ENCODE results near the gene TBC1D4. TPM values are rescaled to one million over a fixed set of nuclear protein-coding genes. Genes with fewer than 3 reads are reported as not detected.
"Not testable (repeated sequence)": the region's sequence is repeated elsewhere in the genome, so short reads cannot be mapped to it uniquely, and the experiment has no call there.

Gene TBC1D4
- total RNA-seq, 2 donors from 2014 or later = 64.3 to 162 TPM

DNA sequence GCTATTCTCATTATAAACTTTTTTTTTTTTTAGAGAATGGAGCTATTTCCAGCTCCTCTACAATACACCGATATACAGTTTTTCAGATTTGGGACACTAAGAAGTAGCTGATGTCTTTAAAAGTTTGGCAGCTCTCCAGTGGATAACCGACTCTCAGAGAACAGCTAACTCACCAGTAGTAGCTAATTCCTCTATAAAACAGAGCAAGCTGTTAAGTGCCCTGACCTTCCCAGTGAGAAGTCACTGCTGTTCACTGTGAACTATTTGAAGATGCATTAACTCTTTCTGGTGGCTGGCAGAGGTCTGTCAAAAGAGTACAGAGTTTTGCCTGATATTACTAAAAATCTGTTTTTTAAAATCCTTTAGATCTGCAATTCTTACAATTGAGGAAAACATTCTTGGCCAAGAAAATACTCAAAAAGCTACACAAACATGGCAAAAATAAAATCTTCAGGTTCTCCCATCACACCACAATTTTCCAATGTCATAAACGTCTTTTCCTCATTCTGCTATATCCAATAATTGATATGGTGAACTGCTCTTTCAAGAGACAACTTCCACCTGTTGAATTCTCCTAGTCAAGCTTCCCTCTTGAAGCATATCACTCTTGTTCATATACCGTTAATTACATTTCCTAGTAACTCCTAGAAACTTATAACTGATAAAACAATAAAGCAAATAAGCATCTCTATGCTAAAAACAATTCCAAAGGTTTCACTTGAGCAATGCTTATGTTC is 44.2 kb downstream of the TBC1D4 start:
- Histone ChIP-seq H3K9me3 (no peaks in the 10 kb centered on the region), H3K4me3 (no peak overlapping the region), H3K27me3 (no peaks in the 10 kb centered on the region), H3K4me1 (peaks cover 0 to 26% of the 10 kb centered on the region in 2 donors), H3K27ac (peak overlapping the region; percentile 63 to 84), H3K36me3 (no peaks in the 10 kb centered on the region)
- TF ChIP-seq, protein P1, sequence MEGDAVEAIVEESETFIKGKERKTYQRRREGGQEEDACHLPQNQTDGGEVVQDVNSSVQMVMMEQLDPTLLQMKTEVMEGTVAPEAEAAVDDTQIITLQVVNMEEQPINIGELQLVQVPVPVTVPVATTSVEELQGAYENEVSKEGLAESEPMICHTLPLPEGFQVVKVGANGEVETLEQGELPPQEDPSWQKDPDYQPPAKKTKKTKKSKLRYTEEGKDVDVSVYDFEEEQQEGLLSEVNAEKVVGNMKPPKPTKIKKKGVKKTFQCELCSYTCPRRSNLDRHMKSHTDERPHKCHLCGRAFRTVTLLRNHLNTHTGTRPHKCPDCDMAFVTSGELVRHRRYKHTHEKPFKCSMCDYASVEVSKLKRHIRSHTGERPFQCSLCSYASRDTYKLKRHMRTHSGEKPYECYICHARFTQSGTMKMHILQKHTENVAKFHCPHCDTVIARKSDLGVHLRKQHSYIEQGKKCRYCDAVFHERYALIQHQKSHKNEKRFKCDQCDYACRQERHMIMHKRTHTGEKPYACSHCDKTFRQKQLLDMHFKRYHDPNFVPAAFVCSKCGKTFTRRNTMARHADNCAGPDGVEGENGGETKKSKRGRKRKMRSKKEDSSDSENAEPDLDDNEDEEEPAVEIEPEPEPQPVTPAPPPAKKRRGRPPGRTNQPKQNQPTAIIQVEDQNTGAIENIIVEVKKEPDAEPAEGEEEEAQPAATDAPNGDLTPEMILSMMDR (IDR thresholded peaks at IDR 0.05) = no peak
- no peak for DNase-seq (ENCODE audit: low spot score)

DNA sequence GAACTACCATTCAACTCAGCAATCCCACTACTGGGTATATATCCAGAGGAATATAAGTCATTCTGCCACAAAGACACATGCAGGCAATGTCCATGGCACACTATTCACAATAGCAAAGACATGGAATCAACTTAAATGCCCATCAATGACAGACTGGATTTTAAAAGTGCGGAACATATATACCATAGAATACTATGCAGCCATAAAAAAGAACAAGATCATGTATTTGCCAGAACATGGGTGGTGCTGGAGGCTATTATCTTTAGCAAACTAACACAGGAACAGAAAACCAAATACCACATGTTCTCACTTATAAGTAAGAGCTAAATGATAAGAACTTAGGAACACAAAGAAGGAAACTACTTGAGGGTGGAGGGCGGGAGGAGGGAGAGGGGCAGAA is 47.8 kb downstream of the TBC1D4 start:
- H3K27me3 ChIP-seq; DNase-seq (ENCODE audit: low spot score); H3K4me3 ChIP-seq; H3K36me3 ChIP-seq; H3K9me3 ChIP-seq: not testable (repeated sequence)
- peak overlapping the region; percentile 5 to 14 for H3K27ac ChIP-seq
- H3K4me1 ChIP-seq = peaks cover 0 to 24% of the 10 kb centered on the region in 2 donors

DNA sequence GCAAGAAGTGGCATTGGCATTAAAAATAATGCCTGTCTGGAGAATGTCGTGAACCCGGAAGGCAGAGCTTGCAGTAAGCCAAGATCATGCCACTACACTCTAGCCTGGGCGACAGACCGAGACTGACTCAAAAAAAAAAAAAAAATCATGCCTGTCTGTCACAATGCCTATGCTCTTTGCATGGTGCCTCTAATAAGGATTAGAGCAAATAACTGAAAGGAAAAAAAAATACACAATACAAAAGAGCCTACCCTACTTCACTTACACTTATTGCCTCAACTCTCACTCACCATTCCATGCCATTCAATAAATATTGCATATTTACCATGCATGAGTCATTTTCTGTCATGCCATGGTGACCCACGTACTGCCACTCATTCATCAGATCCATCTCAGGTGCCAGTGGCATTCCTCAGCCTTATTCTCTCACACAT is 49.1 kb downstream of the TBC1D4 start:
- DNase-seq (ENCODE audit: low spot score) = no peak
- H3K4me1 ChIP-seq = peaks cover 0 to 15% of the 10 kb centered on the region in 2 donors
- H3K4me3 ChIP-seq = no peak overlapping the region
- no peaks in the 10 kb centered on the region for H3K27me3 ChIP-seq
- no peaks in the 10 kb centered on the region for H3K36me3 ChIP-seq
- H3K9me3 ChIP-seq = no peaks in the 10 kb centered on the region
- peak overlapping the region in 1 of 2 donors; percentile 73 for H3K27ac ChIP-seq
- TF ChIP-seq, protein P1 (IDR thresholded peaks at IDR 0.05) = no peak

DNA sequence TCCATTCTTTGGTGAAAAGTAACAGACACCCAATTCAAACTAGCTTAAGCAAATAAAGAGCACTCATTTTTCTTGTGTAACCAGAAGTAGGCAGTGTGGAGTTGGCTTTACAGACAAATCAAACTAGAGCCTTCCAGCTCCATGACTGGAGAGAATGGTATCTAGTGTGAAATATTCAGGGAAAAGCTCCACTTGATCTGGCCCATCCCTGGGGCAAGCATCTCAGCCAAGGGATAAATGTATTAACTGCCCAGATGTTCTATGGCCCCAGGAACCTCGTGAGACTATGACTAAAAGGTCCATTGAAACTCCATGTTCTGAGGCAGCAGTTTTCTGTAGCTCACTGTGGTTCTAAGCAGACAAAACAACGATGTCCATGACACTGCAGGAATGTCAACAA is 49.9 kb downstream of the TBC1D4 start:
- peaks cover 0 to 7% of the 10 kb centered on the region in 2 donors for H3K4me1 ChIP-seq
- no peaks in the 10 kb centered on the region for H3K36me3 ChIP-seq
- H3K27ac ChIP-seq = peak overlapping the region in 1 of 2 donors; percentile 73
- H3K9me3 ChIP-seq = no peaks in the 10 kb centered on the region
- no peak overlapping the region for H3K4me3 ChIP-seq
- no peak for DNase-seq (ENCODE audit: low spot score)
- TF ChIP-seq, protein P1 (IDR thresholded peaks at IDR 0.05) = peak in 1 of 2 donors; percentile 23
- no peaks in the 10 kb centered on the region for H3K27me3 ChIP-seq

DNA sequence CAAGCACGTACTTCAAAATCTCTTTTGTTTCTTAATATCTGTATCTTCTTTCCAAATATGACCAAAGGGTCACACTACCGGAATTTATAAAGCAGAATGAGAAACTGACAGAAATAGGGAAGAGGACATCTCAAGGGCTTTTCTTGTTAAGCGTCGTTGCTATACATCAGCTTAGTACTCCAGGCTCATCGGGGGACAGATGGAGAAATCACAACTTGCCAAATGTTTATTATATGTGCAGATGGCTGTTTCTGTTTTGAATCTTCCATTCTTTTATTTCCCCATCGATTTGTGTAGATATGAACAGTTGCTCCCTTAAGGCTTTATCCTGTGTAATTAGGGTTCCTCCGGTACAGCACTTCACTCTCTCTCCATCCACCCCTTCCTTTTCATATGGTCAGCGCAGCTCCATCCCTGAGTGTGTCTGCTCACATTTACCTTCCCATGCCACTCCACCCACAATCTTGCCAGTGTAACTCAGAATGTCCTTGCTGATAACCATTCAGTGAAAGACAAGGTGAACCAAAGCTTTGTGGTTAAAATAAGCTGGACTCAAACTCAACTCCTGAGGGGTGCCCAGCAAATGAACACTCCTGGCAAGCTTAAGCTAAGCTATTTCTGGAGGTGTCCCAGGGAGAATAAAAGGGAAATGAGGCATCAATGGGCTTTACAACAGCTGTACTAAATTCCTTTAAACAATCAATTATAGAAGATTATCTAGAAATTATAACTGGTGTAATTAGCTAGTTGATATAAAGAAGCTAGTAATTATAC is 51.3 kb downstream of the TBC1D4 start:
- no peak overlapping the region for H3K4me3 ChIP-seq
- H3K4me1 ChIP-seq = peaks cover 0 to 4% of the 10 kb centered on the region in 2 donors
- TF ChIP-seq, protein P1 (IDR thresholded peaks at IDR 0.05) = no peak
- no peaks in the 10 kb centered on the region for H3K36me3 ChIP-seq
- no peaks in the 10 kb centered on the region for H3K27me3 ChIP-seq
- H3K27ac ChIP-seq = peak overlapping the region; percentile 46 to 73
- DNase-seq (ENCODE audit: low spot score) = no peak
- H3K9me3 ChIP-seq = no peaks in the 10 kb centered on the region

DNA sequence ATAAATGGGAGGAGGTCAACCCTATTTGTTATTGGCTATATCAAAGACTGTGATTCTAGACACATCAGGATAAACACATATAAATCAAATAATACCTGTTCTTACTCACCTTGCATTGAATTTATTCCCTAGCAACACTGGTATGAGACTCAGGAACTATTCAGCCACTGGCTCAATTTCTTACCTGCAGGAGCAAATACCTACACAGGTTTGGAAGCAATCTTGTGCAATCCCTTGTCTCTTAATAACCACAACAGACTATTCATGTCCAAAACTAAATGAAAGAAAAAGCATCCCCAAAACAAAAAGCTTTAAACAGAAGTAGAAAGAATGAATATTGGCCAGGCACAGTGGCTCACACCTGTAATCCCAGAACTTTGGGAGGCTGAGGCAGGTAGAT is 55.5 kb downstream of the TBC1D4 start:
- Histone ChIP-seq H3K36me3 (no peaks in the 10 kb centered on the region), H3K27ac (no peak overlapping the region), H3K27me3 (no peaks in the 10 kb centered on the region), H3K4me3 (no peak overlapping the region), H3K9me3 (no peaks in the 10 kb centered on the region), H3K4me1 (peaks cover 0 to 23% of the 10 kb centered on the region in 2 donors)
- TF ChIP-seq, protein P1 (IDR thresholded peaks at IDR 0.05) = no peak
- no peak for DNase-seq (ENCODE audit: low spot score)

All from right atrium auricular region (tissue), 2 donors.